PC-9 (cell line): ENCODE data around the gene MCC. TPM values are rescaled to one million over a fixed set of nuclear protein-coding genes. Genes with fewer than 3 reads are reported as not detected.

ENCODE experiments used
- BruUV-seq: library from RNA; stranded (reverse); fragments of 400-500 nt; replicated peaks from 2 replicates; lab custom pipeline; 2021; lab: Mats Ljungman, UMichigan
- CTCF ChIA-PET: fragments of 300-600 bp; sonication (Branson Sonifier 250); formaldehyde crosslinking; loops from one replicate; lab custom pipeline; 2022; ENCODE audit warnings: antibody characterized with exemption; lab: Charles Lee
- POLR2A ChIA-PET: fragments of 300-600 bp; sonication (Branson Sonifier 250); formaldehyde crosslinking; loops from one replicate; lab custom pipeline; 2022; ENCODE audit warnings: antibody characterized with exemption; ENCODE audit not compliant: unreplicated experiment; lab: Charles Lee
- DNase-seq, 2 experiments: peaks; one replicate each; pipeline versions ENCODE4 v3.0.0 to v3.0.0-alpha.2; 2015 to 2022; ENCODE audit warnings: mixed read lengths in 1 of 2
- H2AFZ ChIP-seq: fragments of 200-600 bp; sonication (generic); 2 replicates; pipeline ENCODE4 v1.8.1; 2017; ENCODE audit warnings: antibody characterized with exemption
- H3F3A ChIP-seq: fragments of 200-600 bp; sonication (generic); 2 replicates; pipeline ENCODE4 v1.8.1; 2017; ENCODE audit warnings: antibody characterized with exemption, mild to moderate bottlenecking, low read depth; ENCODE audit not compliant: insufficient read depth
- H3K27ac ChIP-seq: fragments of 200-600 bp; sonication (generic); 2 replicates; pipeline ENCODE4 v1.6.1; 2016; ENCODE audit warnings: mixed run types
- H3K27me3 ChIP-seq: fragments of 200-600 bp; sonication (generic); 2 replicates; pipeline ENCODE4 v1.6.1; 2016; ENCODE audit warnings: low read depth, mixed run types; ENCODE audit not compliant: insufficient read depth
- H3K36me3 ChIP-seq: fragments of 200-600 bp; sonication (generic); 2 replicates; pipeline ENCODE4 v1.6.1; 2016; ENCODE audit warnings: low read depth, mixed run types
- H3K4me1 ChIP-seq: fragments of 200-600 bp; sonication (generic); replicated peaks from 2 replicates; pipeline ENCODE4 v1.6.1; 2016; ENCODE audit warnings: mixed run types; ENCODE audit not compliant: insufficient read depth
- H3K4me2 ChIP-seq: fragments of 200-600 bp; sonication (generic); 2 replicates; pipeline ENCODE4 v1.6.1; 2017; ENCODE audit warnings: mixed run types
- H3K4me3 ChIP-seq: fragments of 200-600 bp; sonication (generic); 2 replicates; pipeline ENCODE4 v1.6.1; 2016; ENCODE audit warnings: mixed run types
- H3K79me2 ChIP-seq: fragments of 200-600 bp; sonication (generic); 2 replicates; pipeline ENCODE4 v1.6.1; 2017; ENCODE audit warnings: low read depth, mixed run types
- H3K9me2 ChIP-seq: fragments of 200-600 bp; sonication (generic); 2 replicates; pipeline ENCODE4 v1.8.1; 2017; ENCODE audit warnings: mild to moderate bottlenecking; ENCODE audit not compliant: insufficient read depth
- H3K9me3 ChIP-seq: fragments of 200-600 bp; sonication (generic); 2 replicates; pipeline ENCODE4 v1.8.1; 2016; ENCODE audit warnings: low read depth; ENCODE audit not compliant: insufficient read depth
- H4K20me1 ChIP-seq: fragments of 200-600 bp; sonication (generic); 2 replicates; pipeline ENCODE4 v1.8.1; 2017; ENCODE audit not compliant: insufficient read depth
- CTCF ChIP-seq: fragments of 200-600 bp; sonication (generic); conservative IDR thresholded peaks from 2 replicates; pipeline ENCODE4 v1.6.1; 2017; ENCODE audit warnings: mixed run types, antibody characterized with exemption, mild to moderate bottlenecking, moderate library complexity
- EZH2 ChIP-seq: fragments of 200-600 bp; sonication (generic); IDR thresholded peaks from 2 replicates; pipeline ENCODE4 v1.8.0; 2017; ENCODE audit warnings: antibody characterized with exemption, low read depth
- intact Hi-C: fragments of 100-400 bp; cut with micrococcal nuclease; formaldehyde crosslinking; loops from one replicate; pipeline ENCODE4 v1.10.0; 2022; ENCODE audit not compliant: unreplicated experiment
- total RNA-seq: library from RNA; stranded (reverse); gene quantifications from 2 replicates; pipeline ENCODE4 v1.2.3, GENCODE V29; 2021

MCC gene
- total RNA-seq, 1 experiment from 2014 or later, result 2.5 TPM

DNA sequence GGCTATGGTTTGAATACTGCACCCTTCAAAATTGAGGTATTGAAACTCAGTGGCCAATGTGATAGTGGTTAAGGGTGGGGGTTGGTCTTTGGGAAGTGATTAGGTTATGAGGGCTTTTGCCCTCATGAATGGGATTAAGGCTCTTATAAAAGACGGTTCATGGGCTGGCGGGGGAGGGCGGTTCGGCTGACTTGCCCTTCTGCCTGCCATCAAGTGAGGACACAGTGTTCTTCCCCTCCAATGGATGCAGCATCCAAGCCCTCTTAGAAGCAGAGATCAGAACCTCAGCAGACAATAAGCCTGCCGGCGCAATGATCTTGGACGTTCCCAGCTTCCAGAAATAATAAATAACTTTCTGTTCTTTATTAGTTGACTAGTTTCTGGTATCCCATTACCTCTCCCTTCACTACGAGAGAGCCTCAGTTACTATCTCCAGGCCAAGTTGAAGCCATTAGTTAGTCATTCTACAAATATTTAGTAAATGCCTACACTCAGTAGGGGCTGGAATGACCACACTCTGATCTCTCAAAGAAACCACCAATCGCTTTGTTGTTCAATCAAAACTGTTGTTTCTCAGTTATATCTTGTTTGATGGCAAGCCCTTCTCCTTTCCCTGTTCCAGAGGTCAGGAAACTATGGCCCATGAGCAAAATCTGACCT, 272.7 kb downstream of the MCC start:
- TF ChIP-seq CTCF (no peak), EZH2 (no peak)
- Histone ChIP-seq H3K79me2 (no peaks in the 10 kb centered on the region), H3K9me2 (no peaks in the 10 kb centered on the region), H3K4me1 (no peaks in the 10 kb centered on the region), H3F3A (no peaks in the 10 kb centered on the region), H3K4me3 (no peak overlapping the region), H4K20me1 (no peaks in the 10 kb centered on the region), H3K9me3 (no peaks in the 10 kb centered on the region), H3K36me3 (no peaks in the 10 kb centered on the region), H3K4me2 (no peak overlapping the region), H2AFZ (no peak overlapping the region), H3K27ac (no peak overlapping the region), H3K27me3 (no peaks in the 10 kb centered on the region)
- intact Hi-C loops, result no loop called here
- ChIA-PET CTCF (no interaction called here), POLR2A (no interaction called here)
- DNase-seq, result no peak
- BruUV-seq, result no TSS peak

DNA sequence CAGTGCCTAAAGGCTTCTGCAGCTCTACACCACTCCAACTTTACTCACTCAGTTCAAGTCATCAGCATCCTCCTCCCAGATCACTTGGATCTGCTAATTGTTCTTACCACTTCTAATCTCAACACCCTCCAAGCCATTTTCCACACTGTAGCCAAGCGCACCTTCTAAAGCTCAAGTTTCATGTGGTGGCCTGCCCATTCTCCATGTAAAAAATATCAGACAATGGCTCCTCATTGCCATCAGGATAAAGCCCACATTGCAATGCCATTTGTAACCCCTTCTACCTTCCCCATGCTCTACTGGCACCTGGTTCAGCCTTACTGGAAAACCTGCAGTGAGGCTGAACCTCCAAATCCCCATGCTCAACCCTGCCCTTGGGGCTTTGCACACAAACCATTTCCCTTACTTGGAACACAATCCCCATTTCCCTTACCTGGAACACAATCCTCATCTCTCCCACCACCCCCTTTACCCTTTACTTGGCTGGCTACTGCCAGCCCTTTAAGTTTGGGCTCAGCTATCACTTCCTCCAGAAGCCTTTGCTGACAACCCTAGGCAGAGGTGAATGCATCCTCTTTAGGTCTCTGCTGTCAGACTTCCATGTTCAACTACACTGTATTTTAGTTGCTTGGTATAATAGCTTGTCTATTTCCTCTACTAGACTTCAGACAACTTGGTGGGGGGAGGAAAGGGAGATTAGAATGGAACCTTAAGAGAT, 273.5 kb downstream of the MCC start:
- no peaks in the 10 kb centered on the region for H3K79me2 ChIP-seq
- no peaks in the 10 kb centered on the region for H3K9me3 ChIP-seq

More for the DNA sequence above, 273.5 kb downstream of the MCC start:
- no peak overlapping the region for H3K27ac ChIP-seq
- no TSS peak for BruUV-seq
- H3K36me3 ChIP-seq, result no peaks in the 10 kb centered on the region
- no peaks in the 10 kb centered on the region for H3K4me1 ChIP-seq
- no peaks in the 10 kb centered on the region for H3K27me3 ChIP-seq
- H3K9me2 ChIP-seq, result no peaks in the 10 kb centered on the region
- intact Hi-C loops, result no loop called here
- ChIA-PET CTCF (no interaction called here), POLR2A (no interaction called here)
- H4K20me1 ChIP-seq, result no peaks in the 10 kb centered on the region
- H2AFZ ChIP-seq, result no peak overlapping the region
- no peak overlapping the region for H3K4me2 ChIP-seq
- no peak for DNase-seq
- TF ChIP-seq CTCF (no peak), EZH2 (no peak)
- H3K4me3 ChIP-seq, result no peak overlapping the region
- H3F3A ChIP-seq, result no peaks in the 10 kb centered on the region
